Esophagus (tissue), 2 donors: ENCODE results near the gene CALHM3. TPM values are rescaled to one million over a fixed set of nuclear protein-coding genes. Genes with fewer than 3 reads are reported as not detected.
A peak's percentile ranks its signal among the peaks of the same experiment; 100 is the strongest.

Experiments
- H3K27ac ChIP-seq, 2 donors: one replicate each; pipeline ENCODE4 v1.5.1; 2013; ENCODE audit warnings: low read depth in 2 of 2, mild to moderate bottlenecking in 2 of 2, inconsistent platforms in 1 of 2, low read length in 1 of 2, moderate library complexity in 1 of 2
- H3K27me3 ChIP-seq, 2 donors: one replicate each; pipeline ENCODE4 v1.6.1; 2013; ENCODE audit warnings: low read length in 2 of 2, control low read depth in 1 of 2, mild to moderate bottlenecking in 1 of 2; ENCODE audit not compliant: insufficient read depth in 2 of 2, control insufficient read depth in 1 of 2
- H3K36me3 ChIP-seq, 2 donors: one replicate each; pipeline ENCODE4 v1.6.1; 2013; ENCODE audit warnings: low read length in 1 of 2; ENCODE audit not compliant: control insufficient read depth in 2 of 2, insufficient read depth in 2 of 2
- H3K4me1 ChIP-seq, 2 donors: one replicate each; pipeline ENCODE4 v1.6.1; 2013; ENCODE audit warnings: low read length in 1 of 2; ENCODE audit not compliant: control insufficient read depth in 2 of 2, insufficient read depth in 2 of 2
- H3K4me3 ChIP-seq, 2 donors: one replicate each; pipeline ENCODE4 v1.5.1; 2013; ENCODE audit warnings: low read length in 2 of 2, mild to moderate bottlenecking in 2 of 2, low read depth in 1 of 2, moderate library complexity in 1 of 2
- H3K9me3 ChIP-seq, 2 donors: one replicate each; pipeline ENCODE4 v1.6.1; 2013; ENCODE audit warnings: mild to moderate bottlenecking in 2 of 2, low read depth in 1 of 2, low read length in 1 of 2, moderate library complexity in 1 of 2; ENCODE audit not compliant: control insufficient read depth in 2 of 2, insufficient read depth in 1 of 2
- WGBS, 2 donors: extraction: QIAGEN DNeasy Blood & Tissue Kit; methylation state at CpG; one replicate each; pipeline ENCODE4 v1.1.7; 2013; 5-methylcytosine and 5-hydroxymethylcytosine counted together
- polyA plus RNA-seq, 2 donors: library from polyadenylated mRNA; stranded (reverse); fragments of 200-250 nt; gene quantifications; one replicate each; pipeline ENCODE4 v1.2.3, GENCODE V29; 2013
- donor health status: healthy with polysubstance abuse.
- donor health status: Bipolar disorder and iron deficiency.

Gene CALHM3
- polyA plus RNA-seq, 2 donors = not detected

DNA sequence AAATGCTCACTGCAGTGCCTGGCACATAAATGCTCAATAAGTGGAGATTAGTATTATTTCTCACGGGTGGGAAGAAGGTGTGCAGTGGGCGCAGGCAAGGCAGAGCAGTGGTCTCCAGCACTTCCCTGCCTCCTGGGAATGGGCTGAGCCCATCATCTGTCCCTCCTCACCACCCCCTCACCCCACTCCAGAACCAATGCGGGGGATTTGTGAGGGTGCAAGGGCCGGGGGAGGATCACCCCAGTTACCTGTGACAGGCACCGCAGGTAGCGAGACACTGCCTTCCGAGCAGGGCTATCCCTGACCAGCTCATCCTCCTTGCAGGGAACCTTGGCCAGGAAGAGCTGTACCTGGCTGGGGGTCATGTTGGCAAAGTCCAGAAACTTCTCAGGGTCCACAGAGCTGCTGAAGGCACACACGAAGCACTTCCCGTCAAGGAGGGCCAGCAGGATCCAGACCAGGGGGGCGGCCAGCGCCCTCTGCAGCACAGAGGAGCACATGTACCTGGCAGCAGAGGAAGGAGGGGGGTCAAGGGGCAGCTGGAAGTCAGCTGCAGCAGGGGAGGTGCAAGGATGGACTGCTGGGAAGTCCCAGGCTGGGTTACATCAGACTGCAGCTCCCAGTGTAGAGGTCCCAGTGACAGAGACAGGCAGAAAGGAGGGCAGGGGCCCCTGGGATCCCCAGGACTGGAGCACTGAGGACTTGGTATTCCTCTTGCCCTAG, 2.8 kb downstream of the CALHM3 start:
- Histone ChIP-seq H3K9me3 (no peaks in the 10 kb centered on the region), H3K27ac (no peak overlapping the region), H3K4me3 (no peak overlapping the region), H3K27me3 (no peaks in the 10 kb centered on the region), H3K36me3 (no peaks in the 10 kb centered on the region), H3K4me1 (peaks cover 2 to 6% of the 10 kb centered on the region in 2 donors)
- WGBS, 2 donors = 74 to 78% methylated on average over 11 of the region's 11 CpGs

DNA sequence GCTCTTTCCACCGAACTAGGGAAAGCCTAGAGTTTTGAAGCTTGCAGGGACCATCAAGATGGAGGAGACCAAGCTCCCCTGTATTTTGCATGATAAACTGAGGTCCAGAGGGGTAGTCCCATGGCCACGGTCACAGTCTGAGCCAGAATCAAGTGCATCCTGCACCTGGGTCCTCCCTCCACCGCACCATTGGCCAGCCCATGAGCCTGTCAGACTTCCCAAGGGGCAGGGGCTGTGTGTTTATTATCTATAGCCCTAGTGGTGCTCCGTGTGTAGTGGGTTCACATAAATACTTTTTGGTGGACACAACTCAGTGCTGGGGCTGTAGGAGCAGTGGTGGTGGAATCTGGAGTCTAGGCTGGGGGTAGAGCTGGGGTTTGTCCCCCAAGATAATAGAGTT, 3.6 kb downstream of the CALHM3 start:
- H3K27ac ChIP-seq = no peak overlapping the region
- no peaks in the 10 kb centered on the region for H3K9me3 ChIP-seq
- H3K4me1 ChIP-seq = peaks cover 2 to 6% of the 10 kb centered on the region in 2 donors
- no peaks in the 10 kb centered on the region for H3K27me3 ChIP-seq
- no peaks in the 10 kb centered on the region for H3K36me3 ChIP-seq
- no peak overlapping the region for H3K4me3 ChIP-seq
- WGBS, 2 donors = 85 to 88% methylated on average over 4 of the region's 4 CpGs

DNA sequence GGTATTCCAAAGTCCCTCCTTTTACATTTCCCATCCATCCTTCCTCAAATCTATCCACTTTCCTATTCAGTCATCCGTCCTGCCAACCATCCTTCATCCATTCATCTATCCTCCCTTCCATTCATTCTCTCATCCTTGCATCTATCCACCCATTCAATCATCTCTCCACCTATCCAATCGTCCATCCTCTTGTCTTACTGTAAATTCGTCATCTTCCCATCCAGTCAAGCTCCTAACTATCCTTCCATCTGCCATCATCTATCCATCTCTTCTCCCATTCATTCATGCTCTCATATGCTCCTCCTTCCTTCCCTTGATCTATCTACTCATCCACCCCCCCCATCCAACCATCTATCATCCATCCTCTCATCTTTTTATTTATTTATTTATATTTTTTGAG, 5.0 kb downstream of the CALHM3 start:
- Histone ChIP-seq H3K4me1 (peaks cover 2 to 4% of the 10 kb centered on the region in 2 donors), H3K27me3 (no peaks in the 10 kb centered on the region), H3K27ac (no peak overlapping the region), H3K4me3 (no peak overlapping the region), H3K9me3 (no peaks in the 10 kb centered on the region), H3K36me3 (no peaks in the 10 kb centered on the region)
- 88 to 90% methylated on average over 3 of the region's 3 CpGs for WGBS, 2 donors

GRCh38 chr10:103473261-103473671, 5.8 kb downstream of the CALHM3 start:
- H3K4me1 ChIP-seq = peaks cover 0 to 4% of the 10 kb centered on the region in 2 donors
- 65 to 72% methylated on average over 32 of the region's 32 CpGs for WGBS, 2 donors
- no peaks in the 10 kb centered on the region for H3K9me3 ChIP-seq
- no peaks in the 10 kb centered on the region for H3K27me3 ChIP-seq
- no peaks in the 10 kb centered on the region for H3K36me3 ChIP-seq
- no peak overlapping the region for H3K4me3 ChIP-seq
- H3K27ac ChIP-seq = no peak overlapping the region

GRCh38 chr10:103472005-103472404, 7.0 kb downstream of the CALHM3 start:
- no peak overlapping the region for H3K4me3 ChIP-seq
- 83 to 86% methylated on average over 2 of the region's 2 CpGs for WGBS, 2 donors
- no peaks in the 10 kb centered on the region for H3K9me3 ChIP-seq
- no peaks in the 10 kb centered on the region for H3K36me3 ChIP-seq
- peak overlapping the region in 1 of 2 donors; percentile 15 for H3K27ac ChIP-seq
- no peaks in the 10 kb centered on the region for H3K27me3 ChIP-seq
- peaks cover 0 to 4% of the 10 kb centered on the region in 2 donors for H3K4me1 ChIP-seq

GRCh38 chr10:103470761-103471653, 8.0 kb downstream of the CALHM3 start:
- no peaks in the 10 kb centered on the region for H3K27me3 ChIP-seq
- no peaks in the 10 kb centered on the region for H3K9me3 ChIP-seq
- peak overlapping the region in 1 of 2 donors; percentile 6 for H3K27ac ChIP-seq
- H3K4me1 ChIP-seq = peaks cover 0 to 4% of the 10 kb centered on the region in 2 donors
- H3K36me3 ChIP-seq = no peaks in the 10 kb centered on the region
- no peak overlapping the region for H3K4me3 ChIP-seq
- 61 to 63% methylated on average over 14 of the region's 14 CpGs for WGBS, 2 donors

GRCh38 chr10:103469201-103469600, 9.8 kb downstream of the CALHM3 start:
- 52 to 64% methylated on average over 5 of the region's 5 CpGs for WGBS, 2 donors
- H3K4me3 ChIP-seq = no peak overlapping the region

DNA sequence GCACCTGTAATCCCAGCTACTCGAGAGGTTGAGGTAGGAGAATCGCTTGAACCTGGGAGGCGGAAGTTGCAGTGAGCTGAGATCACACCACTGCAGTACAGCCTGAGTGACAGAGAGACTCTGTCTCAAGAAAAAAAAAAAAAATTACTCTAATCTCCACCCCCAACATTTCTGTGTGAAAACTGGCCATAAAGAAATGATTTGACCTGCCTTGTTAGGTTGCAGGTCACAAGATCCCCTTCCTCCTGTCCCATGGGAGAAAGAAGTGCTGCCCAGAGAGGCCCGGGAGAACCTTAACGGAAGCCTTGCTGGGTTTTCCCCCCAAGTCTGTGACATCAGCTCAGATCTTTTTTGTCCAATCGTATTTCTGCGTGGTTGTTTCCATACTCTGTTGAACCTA, 11.6 kb downstream of the CALHM3 start:
- 90 to 91% methylated on average over 6 to 7 of the region's 7 CpGs for WGBS, 2 donors
- H3K36me3 ChIP-seq = no peaks in the 10 kb centered on the region
- no peak overlapping the region for H3K4me3 ChIP-seq
- H3K9me3 ChIP-seq = no peaks in the 10 kb centered on the region
- H3K4me1 ChIP-seq = no peaks in the 10 kb centered on the region
- no peak overlapping the region for H3K27ac ChIP-seq
- H3K27me3 ChIP-seq = no peaks in the 10 kb centered on the region

More at GRCh38 chr10:103469201-103469600, 9.8 kb downstream of the CALHM3 start:
- no peak overlapping the region for H3K27ac ChIP-seq
- no peaks in the 10 kb centered on the region for H3K9me3 ChIP-seq
- H3K4me1 ChIP-seq = peaks cover 0 to 4% of the 10 kb centered on the region in 2 donors
- H3K27me3 ChIP-seq = no peaks in the 10 kb centered on the region
- no peaks in the 10 kb centered on the region for H3K36me3 ChIP-seq

DNA sequence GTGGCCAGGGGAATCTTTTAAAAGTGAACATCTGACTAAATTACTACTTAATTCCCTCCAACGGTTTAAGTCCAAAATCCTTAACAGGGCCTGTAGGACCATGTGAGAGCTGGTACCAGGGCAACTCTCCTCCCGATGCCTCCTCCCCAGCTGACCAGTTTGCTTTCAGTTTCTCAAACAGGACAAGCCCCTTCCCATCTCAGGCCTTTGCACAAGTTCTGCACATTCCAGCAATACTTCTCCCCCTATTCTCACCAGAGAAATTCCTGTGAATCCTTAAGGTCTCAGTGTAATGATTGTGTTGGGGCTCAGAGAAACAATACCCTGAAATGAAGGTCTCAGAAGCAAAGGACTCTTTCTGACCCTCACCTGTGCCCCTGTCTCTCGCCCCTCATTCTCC, 12.3 kb downstream of the CALHM3 start:
- Histone ChIP-seq H3K9me3 (no peaks in the 10 kb centered on the region), H3K4me1 (no peaks in the 10 kb centered on the region), H3K27ac (no peak overlapping the region), H3K4me3 (no peak overlapping the region), H3K36me3 (no peaks in the 10 kb centered on the region), H3K27me3 (no peaks in the 10 kb centered on the region)
- WGBS, 2 donors = 81 to 84% methylated on average over 3 of the region's 3 CpGs
